ENCODE data around the gene WIZ.

- TF ChIP-seq, protein P1, sequence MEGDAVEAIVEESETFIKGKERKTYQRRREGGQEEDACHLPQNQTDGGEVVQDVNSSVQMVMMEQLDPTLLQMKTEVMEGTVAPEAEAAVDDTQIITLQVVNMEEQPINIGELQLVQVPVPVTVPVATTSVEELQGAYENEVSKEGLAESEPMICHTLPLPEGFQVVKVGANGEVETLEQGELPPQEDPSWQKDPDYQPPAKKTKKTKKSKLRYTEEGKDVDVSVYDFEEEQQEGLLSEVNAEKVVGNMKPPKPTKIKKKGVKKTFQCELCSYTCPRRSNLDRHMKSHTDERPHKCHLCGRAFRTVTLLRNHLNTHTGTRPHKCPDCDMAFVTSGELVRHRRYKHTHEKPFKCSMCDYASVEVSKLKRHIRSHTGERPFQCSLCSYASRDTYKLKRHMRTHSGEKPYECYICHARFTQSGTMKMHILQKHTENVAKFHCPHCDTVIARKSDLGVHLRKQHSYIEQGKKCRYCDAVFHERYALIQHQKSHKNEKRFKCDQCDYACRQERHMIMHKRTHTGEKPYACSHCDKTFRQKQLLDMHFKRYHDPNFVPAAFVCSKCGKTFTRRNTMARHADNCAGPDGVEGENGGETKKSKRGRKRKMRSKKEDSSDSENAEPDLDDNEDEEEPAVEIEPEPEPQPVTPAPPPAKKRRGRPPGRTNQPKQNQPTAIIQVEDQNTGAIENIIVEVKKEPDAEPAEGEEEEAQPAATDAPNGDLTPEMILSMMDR (IDR thresholded peaks at IDR 0.05; ENCODE audit: low read depth, low read length, poor library complexity, severe bottlenecking), result no peak
- TF ChIP-seq EZH2phosphoT487 (IDR thresholded peaks at IDR 0.05; ENCODE audit: borderline replicate concordance, low read length), result no peak
These were observed 74.8 kb downstream of the WIZ start for GRCh38 chr19:15374796-15375440.

All from DOHH2 (cell line).